ENCODE data around the gene PKD1L1.
"Not testable (repeated sequence)": the region's sequence is repeated elsewhere in the genome, so short reads cannot be mapped to it uniquely, and the experiment has no call there.

The PKD1L1 gene

DNA sequence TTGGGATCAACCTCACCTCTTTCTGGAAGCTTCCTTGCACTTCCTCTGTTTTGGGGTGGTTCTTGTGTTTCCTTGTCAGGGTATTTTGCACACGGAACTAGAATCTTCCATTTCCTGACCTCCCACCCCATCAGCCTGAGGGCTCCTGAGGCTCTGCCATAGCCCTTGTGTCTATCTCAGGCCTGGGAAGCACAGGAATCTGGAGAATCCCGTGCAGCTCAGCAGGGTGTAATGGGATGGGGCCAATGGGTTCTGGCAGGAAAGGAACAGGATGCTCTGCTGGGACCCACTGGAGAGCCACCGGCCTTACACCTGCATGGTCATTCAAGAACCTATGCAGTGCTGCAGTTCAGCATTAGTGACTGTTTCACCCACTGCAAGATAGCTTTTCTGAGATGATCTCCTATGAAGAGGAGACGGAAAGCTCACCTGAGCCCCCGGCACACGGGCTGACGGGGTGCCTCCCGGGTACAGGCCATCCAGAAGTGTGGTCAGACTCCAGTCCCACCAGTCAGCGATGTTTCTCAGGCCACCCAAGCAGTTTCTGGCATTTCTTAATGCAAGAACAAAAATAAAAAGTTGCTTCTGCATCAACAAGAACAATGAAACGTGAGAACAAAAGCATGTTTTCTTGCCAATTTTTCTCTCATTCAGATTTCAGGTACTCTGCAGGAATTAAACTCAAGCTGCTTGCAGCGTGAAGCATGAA is 133.2 kb downstream of the PKD1L1 start:
- no peak for DNase-seq

- DNase-seq: no peak
Observed at GRCh38 chr7:47813620-47814260, 134.5 kb downstream of the PKD1L1 start.

DNA sequence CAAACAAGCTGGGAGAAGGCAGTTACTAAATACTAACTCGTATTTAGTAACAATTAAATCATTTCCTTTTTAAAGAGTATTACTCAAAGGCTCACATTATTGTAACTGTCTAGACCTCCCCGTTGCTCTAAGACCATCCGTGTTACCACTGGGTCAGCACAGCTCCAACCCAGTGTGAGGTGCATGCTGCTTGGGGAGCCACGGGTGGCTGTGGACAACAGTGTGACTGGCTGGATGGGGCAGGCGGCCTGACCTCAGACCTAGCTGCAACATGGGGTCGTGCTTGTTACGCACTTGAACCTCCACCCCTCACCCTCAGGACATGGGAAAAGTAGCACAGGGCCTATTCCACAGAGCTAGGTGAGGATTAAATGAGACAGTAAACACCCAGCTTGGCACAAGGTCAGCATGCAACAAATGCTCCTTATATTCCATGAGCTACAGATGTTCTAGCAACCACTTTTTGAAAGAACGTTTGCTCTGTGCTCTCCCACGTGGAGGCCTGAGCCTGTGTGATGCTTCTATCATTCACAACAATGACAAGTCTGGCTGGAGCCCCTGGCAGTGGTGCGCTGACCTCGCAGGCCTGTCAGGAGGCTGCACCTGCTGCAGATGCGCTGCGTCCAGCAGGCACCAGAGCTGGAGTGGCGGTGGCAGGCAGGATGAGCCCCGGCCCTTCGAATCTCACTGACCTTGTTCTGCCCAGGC is 135.7 kb downstream of the PKD1L1 start:
- DNase-seq: no peak

GRCh38 chr7:47811632-47812380 is 136.5 kb downstream of the PKD1L1 start:
- no peak for DNase-seq

DNA sequence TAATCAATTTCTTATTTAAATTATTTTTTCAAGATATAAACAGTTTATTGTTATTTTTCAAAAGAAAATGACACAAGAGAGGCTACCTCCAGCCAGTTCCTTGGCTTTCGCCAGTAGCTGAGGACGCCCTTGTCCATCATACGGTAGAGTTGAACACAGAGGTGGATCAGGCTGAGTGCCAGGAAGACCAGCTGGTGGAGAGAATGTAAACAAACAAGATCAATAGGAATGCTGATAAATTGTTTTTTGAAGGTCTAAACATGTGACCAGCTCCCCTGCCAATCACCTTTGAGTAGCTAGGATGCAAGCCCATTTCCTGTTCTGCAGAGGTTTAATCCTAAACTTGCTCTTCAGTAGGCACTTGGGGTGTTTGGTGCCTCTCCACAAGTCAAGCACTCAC is 138.9 kb downstream of the PKD1L1 start:
- DNase-seq: no peak

DNA sequence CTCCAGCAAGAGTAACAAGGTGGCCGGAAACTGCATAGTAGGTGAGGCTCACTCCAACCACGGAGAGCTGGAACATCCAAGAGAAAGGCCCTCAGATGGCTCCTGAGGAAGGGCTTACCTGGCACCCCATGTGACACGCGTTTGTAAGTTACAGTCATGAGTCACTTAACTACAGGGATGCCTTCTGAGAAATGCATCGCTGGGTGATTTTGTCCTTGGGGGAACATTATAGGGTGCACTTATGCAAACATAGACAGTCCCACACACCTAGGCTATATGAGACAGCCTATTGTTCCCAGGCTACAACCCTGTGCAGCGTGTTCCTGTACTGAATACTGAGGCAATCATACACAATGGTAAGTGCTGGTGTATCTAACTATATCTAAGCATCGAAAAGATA is 139.9 kb downstream of the PKD1L1 start:
- DNase-seq: no peak

DNA sequence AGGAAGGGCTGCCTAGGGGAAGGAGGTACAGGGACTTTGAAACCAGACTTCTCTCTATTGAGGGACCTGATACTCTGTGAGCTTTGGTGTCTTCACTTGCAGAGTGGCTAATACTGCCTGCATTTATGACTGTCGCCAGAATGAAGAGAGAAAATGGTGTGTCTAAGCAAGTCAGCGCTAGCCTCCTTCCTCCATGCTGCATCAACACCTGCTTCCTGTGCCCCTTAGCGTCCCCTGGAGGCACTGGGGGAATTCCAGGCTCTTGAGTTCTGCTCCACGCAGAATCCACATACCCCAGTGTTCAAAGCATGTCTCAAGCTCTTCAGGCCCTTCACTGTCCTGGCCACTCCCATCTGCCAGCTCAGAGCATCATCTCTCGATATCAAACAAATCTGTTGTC is 140.5 kb downstream of the PKD1L1 start:
- DNase-seq: no peak

- no peak for DNase-seq
Observed at GRCh38 chr7:47807126-47807525, 141.1 kb downstream of the PKD1L1 start.

- no peak for DNase-seq
Observed at GRCh38 chr7:47806701-47807103, 141.6 kb downstream of the PKD1L1 start.

GRCh38 chr7:47804767-47805545 is 143.3 kb downstream of the PKD1L1 start:
- DNase-seq: no peak

DNA sequence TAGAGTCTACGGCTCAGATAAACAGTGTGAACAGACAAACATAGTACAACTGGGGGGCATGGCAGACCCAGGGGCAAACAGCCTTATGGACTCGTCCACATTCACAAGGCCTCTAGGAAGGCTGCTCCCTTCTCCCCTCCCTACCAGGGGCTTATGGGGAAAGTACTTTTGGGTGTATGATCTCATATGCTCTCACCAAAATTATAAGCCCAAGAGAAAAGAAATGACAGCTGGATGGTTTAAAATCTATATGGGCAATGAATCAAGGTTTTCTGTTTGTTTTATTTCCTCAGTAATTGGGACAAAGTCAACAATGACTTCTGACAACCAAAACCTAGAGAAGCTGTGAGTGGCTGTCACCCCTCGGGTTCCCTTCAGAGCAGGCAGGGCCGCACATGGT is 144.4 kb downstream of the PKD1L1 start:
- no peak for DNase-seq

GRCh38 chr7:47803025-47803424 is 145.2 kb downstream of the PKD1L1 start:
- no peak for DNase-seq

DNA sequence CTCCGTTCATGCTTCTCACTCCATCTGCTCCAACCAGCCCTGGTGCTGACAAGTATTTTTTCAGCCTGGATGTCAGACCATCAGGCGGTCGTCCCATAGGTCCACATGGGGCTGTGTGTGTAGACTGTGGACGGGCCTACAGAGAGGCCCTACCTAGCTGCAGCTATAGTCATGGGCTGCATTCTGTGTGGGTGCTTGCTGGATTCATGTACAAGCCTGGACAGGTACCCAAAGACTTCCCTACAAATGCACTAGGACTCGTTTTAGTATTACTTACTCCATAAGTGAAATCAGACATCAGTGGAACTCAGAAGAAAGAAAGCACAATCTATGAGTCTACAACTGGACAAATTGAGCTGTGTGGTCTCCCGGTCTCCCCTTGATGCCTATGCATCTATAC is 146.8 kb downstream of the PKD1L1 start:
- DNase-seq: no peak

GRCh38 chr7:47799524-47799923 is 148.7 kb downstream of the PKD1L1 start:
- DNase-seq: no peak

- DNase-seq: no peak
Observed at GRCh38 chr7:47796347-47796746, 151.9 kb downstream of the PKD1L1 start.

DNA sequence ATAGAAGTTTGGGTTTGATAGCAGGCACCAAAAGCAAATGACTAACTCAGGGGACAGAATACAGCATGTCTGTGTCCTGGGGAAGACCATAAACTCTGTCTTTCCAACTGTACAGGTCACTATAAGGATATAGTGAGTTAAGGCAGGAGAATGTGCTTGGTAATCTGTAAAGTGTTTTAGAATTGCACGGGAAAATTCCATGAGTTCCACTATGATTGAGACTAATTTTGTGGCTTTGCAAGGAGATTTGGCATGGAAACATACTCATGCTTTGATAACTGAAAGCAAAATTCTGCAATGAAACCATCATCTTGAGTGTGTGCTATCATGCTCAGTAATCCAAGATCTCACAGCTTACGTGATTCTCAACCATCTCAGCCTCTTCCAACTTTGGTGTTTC is 152.6 kb downstream of the PKD1L1 start:
- no peak for DNase-seq

GRCh38 chr7:47795126-47795525 is 153.1 kb downstream of the PKD1L1 start:
- DNase-seq: not testable (repeated sequence)

GRCh38 chr7:47794016-47794415 is 154.2 kb downstream of the PKD1L1 start:
- DNase-seq: no peak

DNA sequence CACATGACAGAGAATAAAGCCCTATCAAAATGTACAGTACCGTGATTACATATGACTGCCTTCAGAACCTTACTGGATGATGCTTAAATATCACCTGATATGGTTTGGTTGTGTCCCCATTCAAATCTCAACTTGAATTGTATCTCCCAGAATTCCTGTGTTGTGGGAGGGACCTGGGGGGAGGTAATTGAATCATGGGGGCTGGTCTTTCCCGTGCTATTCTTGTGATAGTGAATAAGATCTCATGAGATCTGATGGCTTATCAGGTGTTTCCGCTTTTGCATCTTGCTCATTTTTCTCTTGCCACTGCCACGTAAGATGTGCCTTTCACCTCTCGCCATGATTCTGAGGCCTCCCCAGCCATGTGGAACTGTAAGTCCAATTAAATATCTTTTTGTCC is 155.1 kb downstream of the PKD1L1 start:
- DNase-seq: not testable (repeated sequence)

- DNase-seq: no peak
Observed at GRCh38 chr7:47792521-47793121, 155.6 kb downstream of the PKD1L1 start.

DNA sequence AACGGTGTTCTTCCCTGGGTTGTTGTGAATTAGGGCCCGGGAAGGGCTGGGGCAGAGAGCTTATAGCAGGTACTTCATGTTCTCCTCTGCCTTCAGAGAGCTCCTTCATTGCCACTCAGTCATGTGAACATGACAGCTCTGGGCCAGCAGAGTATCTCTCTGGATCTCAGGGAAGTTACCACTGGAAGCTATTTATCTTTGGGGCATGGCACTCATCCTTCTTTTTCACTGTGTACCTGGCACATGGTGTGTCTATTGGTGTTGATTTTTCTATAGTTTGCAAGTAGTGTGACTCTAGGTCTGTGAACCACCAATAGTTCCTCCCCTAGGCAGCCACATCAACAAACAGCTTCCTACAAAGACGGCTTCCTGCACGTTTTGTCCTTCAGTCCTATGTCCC is 156.6 kb downstream of the PKD1L1 start:
- DNase-seq: no peak

GRCh38 chr7:47788083-47788482 is 160.2 kb downstream of the PKD1L1 start:
- DNase-seq: no peak

Measured in NCI-H524 treated with DMSO at 0.1 percent for 48 hours (cell line).